Karpas-422 (cell line): ENCODE data around the gene SLN. TPM values are rescaled to one million over a fixed set of nuclear protein-coding genes. Genes with fewer than 3 reads are reported as not detected.
"Not testable (repeated sequence)": the region's sequence is repeated elsewhere in the genome, so short reads cannot be mapped to it uniquely, and the experiment has no call there.

Experiments
- DNase-seq: peaks from one replicate; pipeline ENCODE4 v3.0.0-alpha.2; 2015
- H2AFZ ChIP-seq: fragments of 200-600 bp; sonication (generic); 2 replicates; pipeline ENCODE4 v1.6.1; 2014; ENCODE audit warnings: antibody characterized with exemption, low read length, mixed read lengths
- H3K27ac ChIP-seq: fragments of 200-600 bp; sonication (generic); 2 replicates; pipeline ENCODE4 v1.5.1; 2014; ENCODE audit warnings: mild to moderate bottlenecking, low read length, moderate library complexity
- H3K27me3 ChIP-seq: fragments of 200-600 bp; sonication (generic); 2 replicates; pipeline ENCODE4 v1.6.1; 2014; ENCODE audit warnings: low read length, mixed read lengths
- H3K36me3 ChIP-seq: fragments of 200-600 bp; sonication (generic); 2 replicates; pipeline ENCODE4 v1.6.1; 2014; ENCODE audit warnings: low read length, mixed read lengths; ENCODE audit not compliant: insufficient read depth
- H3K4me1 ChIP-seq: fragments of 200-600 bp; sonication (generic); 2 replicates; pipeline ENCODE4 v1.6.1; 2014; ENCODE audit warnings: mild to moderate bottlenecking, low read length, mixed read lengths
- H3K4me2 ChIP-seq: fragments of 200-600 bp; sonication (generic); 2 replicates; pipeline ENCODE4 v1.6.1; 2014; ENCODE audit warnings: low read length, low read depth, mild to moderate bottlenecking; ENCODE audit not compliant: poor library complexity, severe bottlenecking
- H3K4me3 ChIP-seq: fragments of 200-600 bp; sonication (generic); 2 replicates; pipeline ENCODE4 v1.5.1; 2014; ENCODE audit warnings: mild to moderate bottlenecking, antibody characterized with exemption, low read length, mixed read lengths
- H3K79me2 ChIP-seq: fragments of 200-600 bp; sonication (generic); 2 replicates; pipeline ENCODE4 v1.6.1; 2014; ENCODE audit warnings: mild to moderate bottlenecking, low read length, mixed read lengths
- H3K9ac ChIP-seq: fragments of 200-600 bp; sonication (generic); 2 replicates; pipeline ENCODE4 v1.6.0; 2014; ENCODE audit warnings: low read length
- H3K9me2 ChIP-seq: fragments of 200-600 bp; sonication (generic), shearing (Covaris generic); replicated peaks from 2 replicates; pipeline ENCODE4 v1.6.0; 2014; ENCODE audit warnings: mild to moderate bottlenecking, low read length, moderate library complexity; ENCODE audit not compliant: insufficient read depth
- H3K9me3 ChIP-seq: fragments of 300-700, 200-600 bp; sonication (generic); 2 replicates; pipeline ENCODE4 v1.6.1; 2014; ENCODE audit warnings: low read length, mixed read lengths
- H4K20me1 ChIP-seq: fragments of 200-600 bp; sonication (generic); 2 replicates; pipeline ENCODE4 v1.6.1; 2014; ENCODE audit warnings: mild to moderate bottlenecking, antibody characterized with exemption, low read length, low read depth; ENCODE audit not compliant: insufficient read depth
- total RNA-seq: library from RNA; depleted of rRNA; stranded (reverse); fragments of >200 nt; shearing (Covaris generic); gene quantifications from 2 replicates; pipeline ENCODE4 v1.2.3, GENCODE V29; 2014; ENCODE audit warnings: low replicate concordance; rRNA removed

SLN gene
- not detected in 2 replicates for total RNA-seq

DNA sequence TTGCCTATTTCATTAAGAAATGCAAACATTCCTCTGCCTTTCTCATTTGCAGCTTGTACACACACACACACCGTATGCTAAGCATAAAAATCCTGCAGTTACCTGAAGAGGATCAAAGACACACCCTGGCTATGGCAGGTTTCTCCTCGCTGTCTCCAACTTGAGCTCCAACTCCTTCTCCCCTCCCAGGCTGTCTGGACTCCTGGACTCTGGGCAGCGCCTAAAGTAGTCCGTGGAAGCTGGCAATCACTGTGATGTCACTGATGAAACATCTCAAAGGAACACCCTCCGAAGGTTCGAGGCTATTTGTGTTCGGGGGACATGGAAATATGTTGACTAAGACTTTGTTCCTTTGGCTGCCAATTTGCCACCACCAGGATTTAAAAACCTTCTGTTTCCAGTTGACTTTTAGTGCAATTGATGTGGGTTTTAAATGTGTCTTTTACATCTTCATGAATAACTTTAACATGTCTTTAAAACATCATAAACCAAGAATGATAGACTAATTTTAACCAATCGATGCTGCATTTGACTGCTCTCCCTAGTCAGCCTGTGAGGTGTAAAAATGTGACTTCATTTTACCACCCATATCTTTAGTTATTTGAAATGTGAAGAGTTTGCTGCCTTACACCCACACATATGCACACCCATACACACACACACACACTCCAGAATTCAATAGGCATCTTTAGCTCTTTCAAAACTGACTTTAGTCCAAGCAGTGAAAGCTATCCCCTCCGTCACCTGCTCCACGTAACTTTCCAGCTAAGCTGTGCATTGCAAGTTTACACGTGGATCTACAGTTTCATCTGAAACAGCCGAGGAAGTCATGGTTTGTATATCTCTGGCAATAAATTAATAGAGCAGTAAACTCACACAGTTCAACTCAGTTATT lies at the start of gene SLN:
Gene SLN (minus strand): TSS at position 196 of the 895 bp plus-strand sequence.
- Histone ChIP-seq H3K4me3 (no peak within 1 kb of the TSS), H3K9me2 (no peaks in the 10 kb centered on the region), H3K4me1 (no peaks in the 10 kb centered on the region), H2AFZ (peak within 1 kb of the TSS; percentile 37; the same call in 1 of the 2 replicates), H3K79me2 (no peaks in the 10 kb centered on the region), H4K20me1 (no peaks in the 10 kb centered on the region), H3K36me3 (no peaks in the 10 kb centered on the region), H3K27ac (no peak within 1 kb of the TSS), H3K4me2 (no peak within 1 kb of the TSS), H3K27me3 (0 out of 2 replicates have a peak, but pooled peaks cover 2% of the 10 kb centered on the region), H3K9me3 (no peaks in the 10 kb centered on the region), H3K9ac (no peak within 1 kb of the TSS)
- DNase-seq: no peak

DNA sequence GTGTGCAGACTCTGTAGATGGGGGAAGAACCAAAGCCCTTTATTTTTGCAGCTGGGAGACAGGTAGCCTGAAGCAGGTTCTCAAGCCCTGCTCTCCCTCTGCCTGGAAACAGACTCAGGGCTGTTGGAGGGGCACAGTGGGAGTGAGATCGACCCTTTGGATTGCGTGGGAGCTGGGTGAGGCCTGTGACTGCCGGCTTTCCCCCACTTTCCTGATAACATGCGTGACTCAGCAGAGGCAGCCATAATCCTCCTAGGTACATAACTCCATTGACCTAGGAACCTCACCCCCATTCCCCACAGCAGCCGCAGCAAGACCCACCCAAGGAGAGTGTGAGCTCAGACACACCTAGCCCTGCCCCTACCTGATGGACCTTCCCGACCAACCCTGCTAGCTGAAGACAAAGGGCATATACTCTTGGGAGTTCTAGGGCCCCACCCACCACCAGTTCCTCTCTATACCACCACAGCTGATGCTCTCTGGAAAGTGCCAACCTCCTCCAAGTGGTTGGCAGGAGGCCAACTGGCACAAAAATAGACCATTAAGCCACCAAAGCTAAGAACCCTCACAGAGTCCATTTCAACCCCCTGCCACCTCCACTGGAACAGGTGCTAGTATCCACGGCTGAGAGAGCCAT lies 47.0 kb upstream of the SLN start:
- not testable (repeated sequence) for DNase-seq, H3K27me3 ChIP-seq, H3K27ac ChIP-seq, H4K20me1 ChIP-seq, H3K4me3 ChIP-seq, H3K9me3 ChIP-seq, H3K9me2 ChIP-seq, H3K9ac ChIP-seq, H3K79me2 ChIP-seq, H2AFZ ChIP-seq, H3K4me2 ChIP-seq, H3K36me3 ChIP-seq, H3K4me1 ChIP-seq

DNA sequence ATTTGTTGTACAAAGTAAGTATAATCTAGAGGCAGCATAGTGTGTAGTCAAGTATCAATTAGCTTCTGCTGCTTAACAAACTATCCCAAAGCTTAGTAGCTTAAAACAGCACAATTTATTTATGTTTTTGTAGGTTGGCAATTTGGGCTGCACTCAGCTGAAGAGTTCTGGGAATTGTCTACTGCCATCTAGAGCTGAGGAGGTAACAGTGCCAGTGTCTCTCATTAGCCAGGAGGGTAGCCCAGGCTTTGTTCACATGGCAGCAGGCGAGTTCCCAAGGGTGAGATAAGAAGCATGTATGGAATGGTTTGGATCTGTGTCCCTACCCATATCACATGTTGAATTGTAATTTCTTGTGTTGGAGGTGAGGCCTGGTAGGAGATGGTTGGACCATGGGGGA lies 45.8 kb upstream of the SLN start:
- Histone ChIP-seq H2AFZ (no peak overlapping the region), H3K27ac (no peak overlapping the region), H3K27me3 (no peaks in the 10 kb centered on the region; the same call in 1 of the 2 replicates), H4K20me1 (no peaks in the 10 kb centered on the region), H3K79me2 (no peaks in the 10 kb centered on the region), H3K4me2 (no peak overlapping the region), H3K9ac (no peak overlapping the region), H3K9me3 (no peaks in the 10 kb centered on the region), H3K4me3 (no peak overlapping the region), H3K36me3 (no peaks in the 10 kb centered on the region), H3K9me2 (no peaks in the 10 kb centered on the region), H3K4me1 (no peaks in the 10 kb centered on the region)
- peak; percentile 73 for DNase-seq

DNA sequence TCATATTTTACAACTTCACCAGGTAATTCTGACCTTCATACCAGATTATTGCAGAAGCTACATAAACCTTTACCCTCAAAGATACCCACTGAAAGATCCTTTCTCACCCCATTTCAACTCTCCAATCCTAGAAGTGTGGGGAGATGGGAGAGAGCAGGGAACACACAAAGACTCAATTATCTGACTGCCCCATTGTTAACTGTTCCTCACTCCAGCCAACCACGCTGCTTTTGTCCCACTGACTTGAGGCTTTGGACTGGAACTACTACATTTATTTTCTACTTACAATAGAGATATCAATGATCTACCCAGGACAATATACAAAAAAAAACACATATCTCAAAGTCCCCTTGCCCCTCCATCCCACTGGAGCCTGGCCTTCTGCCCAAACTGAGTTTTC lies 44.7 kb upstream of the SLN start:
- H3K9ac ChIP-seq: no peak overlapping the region
- no peak overlapping the region for H3K4me2 ChIP-seq
- no peaks in the 10 kb centered on the region for H3K9me3 ChIP-seq
- H3K79me2 ChIP-seq: no peaks in the 10 kb centered on the region
- H3K9me2 ChIP-seq: no peaks in the 10 kb centered on the region
- H4K20me1 ChIP-seq: no peaks in the 10 kb centered on the region
- DNase-seq: no peak
- H3K36me3 ChIP-seq: no peaks in the 10 kb centered on the region
- no peak overlapping the region for H3K4me3 ChIP-seq
- no peaks in the 10 kb centered on the region; the same call in 1 of the 2 replicates for H3K27me3 ChIP-seq
- no peak overlapping the region for H2AFZ ChIP-seq
- H3K27ac ChIP-seq: no peak overlapping the region
- no peaks in the 10 kb centered on the region for H3K4me1 ChIP-seq

DNA sequence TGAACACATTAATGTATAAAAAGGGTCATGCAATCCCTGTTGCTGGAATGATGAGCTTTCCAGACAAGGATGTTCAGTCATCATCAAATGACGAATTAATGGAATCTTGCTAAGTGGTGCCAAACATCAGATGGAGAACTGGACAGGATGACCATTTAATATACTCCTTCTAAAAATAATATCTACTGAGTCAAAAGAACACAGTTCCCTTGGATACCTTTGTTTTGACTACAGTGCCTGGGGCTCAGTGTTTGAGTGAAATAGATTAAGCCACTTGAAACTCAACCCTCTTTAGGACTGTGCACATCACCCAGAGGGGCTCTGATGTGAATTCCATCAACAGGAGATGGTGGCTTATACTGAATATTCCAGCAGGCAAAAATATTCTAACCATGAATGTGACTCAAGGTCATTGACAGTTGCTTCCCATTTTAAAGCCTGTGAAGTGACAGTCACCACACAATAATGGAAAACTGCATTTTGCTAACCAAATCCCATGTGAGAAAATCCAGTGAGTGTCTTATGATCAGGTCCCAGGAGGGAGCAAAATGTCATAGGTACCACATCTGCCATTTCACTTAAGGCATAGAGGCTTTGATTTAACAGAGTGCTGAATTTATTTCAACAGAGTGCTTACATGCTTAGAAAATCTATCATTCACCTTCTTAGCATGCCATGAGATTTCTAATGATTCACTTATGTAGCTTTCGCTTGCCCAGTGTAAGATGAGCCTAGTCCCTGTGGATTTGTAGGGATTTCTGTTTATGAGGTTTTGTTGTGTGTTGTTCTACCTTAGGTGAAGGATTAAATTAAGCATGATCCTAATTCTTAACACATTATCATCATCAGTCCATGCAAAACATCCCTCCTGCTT lies 41.3 kb upstream of the SLN start:
- Histone ChIP-seq H3K9ac (no peak overlapping the region), H3K27me3 (no peaks in the 10 kb centered on the region; the same call in 1 of the 2 replicates), H3K4me3 (no peak overlapping the region), H3K79me2 (no peaks in the 10 kb centered on the region), H3K4me1 (no peaks in the 10 kb centered on the region), H3K4me2 (no peak overlapping the region), H2AFZ (no peak overlapping the region), H3K9me3 (no peaks in the 10 kb centered on the region), H3K9me2 (no peaks in the 10 kb centered on the region), H3K36me3 (no peaks in the 10 kb centered on the region), H3K27ac (no peak overlapping the region), H4K20me1 (no peaks in the 10 kb centered on the region)
- DNase-seq: no peak

GRCh38 chr11:107752508-107752907 lies 40.7 kb upstream of the SLN start:
- Histone ChIP-seq H4K20me1 (no peaks in the 10 kb centered on the region), H2AFZ (no peak overlapping the region), H3K4me3 (no peak overlapping the region), H3K9me2 (no peaks in the 10 kb centered on the region), H3K79me2 (no peaks in the 10 kb centered on the region), H3K27ac (no peak overlapping the region), H3K36me3 (no peaks in the 10 kb centered on the region), H3K4me1 (no peaks in the 10 kb centered on the region), H3K4me2 (no peak overlapping the region), H3K9ac (no peak overlapping the region), H3K27me3 (no peaks in the 10 kb centered on the region), H3K9me3 (no peaks in the 10 kb centered on the region)
- no peak for DNase-seq

DNA sequence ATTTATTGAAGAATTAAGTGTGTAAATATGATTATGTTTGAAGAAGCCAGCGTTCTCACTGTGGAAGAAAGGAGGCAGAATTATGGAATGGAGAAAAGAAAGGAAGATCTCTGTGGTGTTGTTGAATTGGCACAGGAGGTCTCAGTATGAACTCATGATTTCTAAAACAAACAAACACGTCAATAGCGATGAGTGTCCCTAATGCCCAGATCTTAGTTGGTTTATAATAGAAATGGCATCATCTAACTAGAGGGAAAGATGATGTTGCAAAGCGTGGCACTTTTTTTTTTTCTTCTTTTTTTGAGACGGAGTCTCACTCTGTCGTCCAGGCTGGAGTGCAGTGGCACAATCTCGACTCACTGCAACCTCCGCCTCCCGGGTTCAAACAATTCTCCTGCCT lies 39.2 kb upstream of the SLN start:
- Histone ChIP-seq H2AFZ (no peak overlapping the region), H3K4me2 (no peak overlapping the region), H3K4me1 (no peaks in the 10 kb centered on the region), H3K27me3 (no peaks in the 10 kb centered on the region), H3K9me2 (no peaks in the 10 kb centered on the region), H4K20me1 (no peaks in the 10 kb centered on the region), H3K4me3 (no peak overlapping the region), H3K9ac (no peak overlapping the region), H3K36me3 (no peaks in the 10 kb centered on the region), H3K79me2 (no peaks in the 10 kb centered on the region), H3K27ac (no peak overlapping the region), H3K9me3 (no peaks in the 10 kb centered on the region)
- no peak for DNase-seq

DNA sequence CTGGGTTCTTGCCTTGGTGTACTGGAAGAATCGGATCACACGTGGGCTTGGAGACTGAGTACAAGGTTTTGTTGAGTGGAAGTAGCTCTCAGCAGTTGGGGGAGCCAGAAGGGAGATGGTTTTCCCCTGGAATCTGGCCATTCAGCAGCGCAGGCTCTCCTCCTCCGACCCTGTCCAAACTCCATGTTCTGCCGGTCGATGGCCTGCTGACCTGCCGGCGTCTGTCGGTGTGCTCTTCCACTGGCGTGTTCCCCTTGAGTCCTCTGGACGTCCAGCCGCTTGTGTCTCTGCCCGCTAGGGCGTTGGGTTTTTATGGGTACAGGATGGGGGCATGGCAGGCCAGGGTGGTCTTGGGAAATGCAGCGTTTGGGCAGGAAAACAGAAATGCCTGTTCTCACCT lies 38.5 kb upstream of the SLN start:
- Histone ChIP-seq H3K27ac (no peak overlapping the region), H3K4me1 (no peaks in the 10 kb centered on the region), H3K9ac (no peak overlapping the region), H3K36me3 (no peaks in the 10 kb centered on the region), H3K4me3 (no peak overlapping the region), H3K9me2 (no peaks in the 10 kb centered on the region), H3K9me3 (no peaks in the 10 kb centered on the region), H4K20me1 (no peaks in the 10 kb centered on the region), H2AFZ (no peak overlapping the region), H3K4me2 (no peak overlapping the region), H3K79me2 (no peaks in the 10 kb centered on the region), H3K27me3 (no peaks in the 10 kb centered on the region)
- DNase-seq: no peak
